C4-2B (cell line): ENCODE measurements around the gene MTF2.

ENCODE experiments used
- ZFX ChIP-seq: fragments of 450-650 bp; IDR thresholded peaks from 2 replicates; pipeline ENCODE4 v1.6.1; 2017
- TF ChIP-seq, protein P1 (sequence below): fragments of 450-650 bp; conservative IDR thresholded peaks from 2 replicates; pipeline ENCODE4 v1.5.1; 2017; ENCODE audit warnings: mild to moderate bottlenecking

DNA sequence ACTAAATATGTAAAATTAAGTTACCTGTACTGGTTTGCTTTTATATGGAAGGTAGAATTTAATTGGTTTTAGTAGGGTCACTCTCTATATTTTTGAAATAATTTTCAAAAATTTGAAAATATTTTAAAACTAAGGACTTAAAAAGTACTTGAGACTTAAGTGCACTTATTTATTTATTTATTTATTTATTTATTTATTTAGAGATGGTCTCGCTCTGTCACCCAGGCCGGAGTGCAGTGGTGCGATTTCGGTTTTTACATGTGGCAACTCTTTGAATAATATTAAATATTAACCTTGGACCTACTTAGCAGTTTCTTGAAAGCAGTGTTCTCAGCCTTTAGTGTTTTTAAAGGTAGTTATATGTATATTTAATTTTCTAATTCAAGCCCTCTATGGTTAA, 64.7 kb downstream of the MTF2 start:
- TF ChIP-seq, protein P1, sequence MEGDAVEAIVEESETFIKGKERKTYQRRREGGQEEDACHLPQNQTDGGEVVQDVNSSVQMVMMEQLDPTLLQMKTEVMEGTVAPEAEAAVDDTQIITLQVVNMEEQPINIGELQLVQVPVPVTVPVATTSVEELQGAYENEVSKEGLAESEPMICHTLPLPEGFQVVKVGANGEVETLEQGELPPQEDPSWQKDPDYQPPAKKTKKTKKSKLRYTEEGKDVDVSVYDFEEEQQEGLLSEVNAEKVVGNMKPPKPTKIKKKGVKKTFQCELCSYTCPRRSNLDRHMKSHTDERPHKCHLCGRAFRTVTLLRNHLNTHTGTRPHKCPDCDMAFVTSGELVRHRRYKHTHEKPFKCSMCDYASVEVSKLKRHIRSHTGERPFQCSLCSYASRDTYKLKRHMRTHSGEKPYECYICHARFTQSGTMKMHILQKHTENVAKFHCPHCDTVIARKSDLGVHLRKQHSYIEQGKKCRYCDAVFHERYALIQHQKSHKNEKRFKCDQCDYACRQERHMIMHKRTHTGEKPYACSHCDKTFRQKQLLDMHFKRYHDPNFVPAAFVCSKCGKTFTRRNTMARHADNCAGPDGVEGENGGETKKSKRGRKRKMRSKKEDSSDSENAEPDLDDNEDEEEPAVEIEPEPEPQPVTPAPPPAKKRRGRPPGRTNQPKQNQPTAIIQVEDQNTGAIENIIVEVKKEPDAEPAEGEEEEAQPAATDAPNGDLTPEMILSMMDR: no peak
- no peak for TF ChIP-seq ZFX
